DOHH2 (cell line): ENCODE data around the gene WFDC10B.

Source experiments
- CTCF ChIP-seq: fragments of 200-600 bp; sonication (generic); IDR thresholded peaks from one replicate; pipeline ENCODE4 v1.5.1; 2014; ENCODE audit warnings: antibody characterized with exemption, mild to moderate bottlenecking, low read depth, low read length; ENCODE audit not compliant: poor library complexity, severe bottlenecking
- EZH2phosphoT487 ChIP-seq: fragments of 200-600 bp; sonication (generic); IDR thresholded peaks from 2 replicates; pipeline ENCODE4 v1.6.1; 2017; ENCODE audit warnings: borderline replicate concordance, mild to moderate bottlenecking, antibody characterized with exemption, low read length, moderate library complexity, mixed read lengths

- TF ChIP-seq CTCF, result no peak
- no peak for TF ChIP-seq EZH2phosphoT487
Observed at GRCh38 chr20:45695496-45695895, 9.3 kb downstream of the WFDC10B start.
